Germinal center (tissue), 1 donor: ENCODE results near the gene NFYC.
"Not testable (repeated sequence)": the region's sequence is repeated elsewhere in the genome, so short reads cannot be mapped to it uniquely, and the experiment has no call there.

Experiments used
- DNase-seq: peaks from one replicate; pipeline ENCODE4 v3.0.0; 2012; ENCODE audit warnings: mixed read lengths, low spot score

Gene NFYC

GRCh38 chr1:40706626-40707025 lies 15.1 kb downstream of the NFYC start:
- no peak for DNase-seq

GRCh38 chr1:40708750-40709099 lies 17.2 kb downstream of the NFYC start:
- peak; percentile 83 for DNase-seq

- DNase-seq, result peak; percentile 88
Observed at GRCh38 chr1:40709100-40709801, 17.7 kb downstream of the NFYC start.

- no peak for DNase-seq
Observed at GRCh38 chr1:40709802-40710278, 18.3 kb downstream of the NFYC start.

- DNase-seq, result no peak
Observed at GRCh38 chr1:40710581-40711315, 19.2 kb downstream of the NFYC start.

GRCh38 chr1:40711465-40712404 lies 20.2 kb downstream of the NFYC start:
- peak; percentile 11 for DNase-seq

GRCh38 chr1:40712405-40712944 lies 21.0 kb downstream of the NFYC start:
- no peak for DNase-seq

GRCh38 chr1:40712997-40713396 lies 21.5 kb downstream of the NFYC start:
- peak; percentile 62 for DNase-seq

GRCh38 chr1:40715491-40716059 lies 24.1 kb downstream of the NFYC start:
- DNase-seq, result no peak

GRCh38 chr1:40717065-40717464 lies 25.6 kb downstream of the NFYC start:
- DNase-seq, result no peak

- no peak for DNase-seq
Observed at GRCh38 chr1:40717955-40718354, 26.5 kb downstream of the NFYC start.

- DNase-seq, result no peak
Observed at GRCh38 chr1:40720493-40720892, 29.0 kb downstream of the NFYC start.

GRCh38 chr1:40722622-40723021 lies 31.1 kb downstream of the NFYC start:
- DNase-seq, result no peak

- DNase-seq, result no peak
Observed at GRCh38 chr1:40723196-40723955, 31.9 kb downstream of the NFYC start.

GRCh38 chr1:40727662-40728061 lies 36.2 kb downstream of the NFYC start:
- not testable (repeated sequence) for DNase-seq

GRCh38 chr1:40729316-40729862 lies 37.9 kb downstream of the NFYC start:
- not testable (repeated sequence) for DNase-seq

- DNase-seq, result no peak
Observed at GRCh38 chr1:40732756-40733301, 41.3 kb downstream of the NFYC start.

GRCh38 chr1:40734882-40735628 lies 43.6 kb downstream of the NFYC start:
- DNase-seq, result no peak

GRCh38 chr1:40736085-40736531 lies 44.6 kb downstream of the NFYC start:
- DNase-seq, result no peak

GRCh38 chr1:40738831-40739230 lies 47.3 kb downstream of the NFYC start:
- DNase-seq, result no peak
